GM18870 (cell line): ENCODE data around the gene MND1.

ENCODE experiments used
- ATAC-seq: cut with Tn5 transposase; IDR thresholded peaks from one replicate; pipeline ENCODE4 v1.9.1; 2021; ENCODE audit warnings: moderate library complexity; ENCODE audit not compliant: unreplicated experiment

MND1 gene

DNA sequence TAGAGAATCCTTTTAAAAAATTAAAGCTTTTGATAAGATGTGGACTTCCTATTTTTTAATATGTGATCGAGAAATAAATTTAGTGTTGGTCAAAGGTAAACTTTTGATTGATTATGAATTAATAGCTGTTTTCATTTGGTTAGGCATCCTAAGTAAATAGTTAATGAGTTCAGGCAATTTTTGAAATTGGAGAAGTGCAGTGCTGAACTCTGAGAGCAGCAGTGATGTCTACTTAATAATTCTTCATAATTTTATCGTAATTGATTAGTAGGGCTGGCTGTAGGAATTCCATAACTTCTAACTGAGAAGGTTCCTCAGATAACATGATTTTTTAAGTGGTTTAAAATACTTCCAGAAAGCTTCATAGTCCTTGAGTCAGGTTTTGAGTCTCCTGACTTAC is 1.5 kb downstream of the MND1 start:
- no peak for ATAC-seq

- no peak for ATAC-seq
Observed at GRCh38 chr4:153346563-153346962, 2.1 kb downstream of the MND1 start.

DNA sequence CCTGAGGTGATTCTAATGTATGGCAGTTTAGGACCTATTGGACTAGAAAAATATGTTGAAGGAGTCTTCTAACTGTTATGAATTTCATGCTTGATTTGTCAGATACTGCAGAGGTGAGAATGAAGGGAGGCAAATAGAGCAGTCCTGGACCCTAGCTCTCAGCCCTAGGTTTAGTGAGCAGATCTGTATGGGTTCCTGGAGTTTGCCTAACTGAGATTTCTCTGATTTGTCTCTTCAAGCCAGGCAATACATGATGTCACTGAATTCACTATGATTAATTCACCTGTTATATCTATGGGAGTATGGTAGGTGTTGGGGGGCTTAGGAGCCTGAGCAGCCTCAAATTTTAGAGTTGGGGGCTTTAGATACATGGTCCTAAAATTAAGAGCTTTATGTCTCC is 2.6 kb downstream of the MND1 start:
- ATAC-seq: no peak

DNA sequence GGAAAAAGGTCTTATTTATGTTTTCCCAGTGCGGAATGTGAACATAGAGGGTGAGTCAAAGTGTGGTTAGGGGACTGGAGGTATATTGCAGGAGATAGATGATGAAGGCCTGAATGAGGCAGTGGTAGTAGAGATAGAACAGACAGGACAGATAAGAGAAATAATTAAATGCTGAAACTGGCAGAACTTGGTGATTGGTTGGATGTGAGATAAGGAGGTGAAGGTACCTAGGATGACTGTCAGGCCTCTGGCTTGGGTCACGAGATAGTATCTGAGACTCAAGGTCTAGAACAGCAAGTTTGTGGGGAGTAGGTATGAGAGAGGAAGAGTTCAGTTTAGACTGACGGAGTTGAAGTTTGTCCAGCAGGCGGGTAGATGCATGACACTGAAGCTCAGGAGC is 3.5 kb downstream of the MND1 start:
- no peak for ATAC-seq

- no peak for ATAC-seq
Observed at GRCh38 chr4:153349206-153349805, 4.8 kb downstream of the MND1 start.

DNA sequence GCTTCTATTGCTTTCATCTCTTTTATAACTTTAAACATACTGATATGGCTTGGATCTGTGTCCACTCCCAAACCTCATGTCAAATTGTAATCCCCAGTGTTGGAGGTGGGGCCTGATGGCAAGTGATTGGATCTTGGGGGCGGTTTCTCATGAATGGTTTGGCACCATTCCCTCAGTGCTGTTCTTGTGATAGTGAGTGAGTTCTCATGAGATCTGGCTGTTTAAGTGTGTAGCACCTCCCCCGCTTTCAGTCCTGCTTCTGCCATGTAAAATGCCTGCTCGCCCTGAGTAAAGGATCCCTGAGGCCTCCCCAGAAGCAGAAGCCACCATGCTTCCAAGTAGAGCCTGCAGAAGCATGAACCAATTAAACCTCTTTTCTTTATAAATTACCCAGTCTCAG is 17.7 kb downstream of the MND1 start:
- ATAC-seq: no peak

GRCh38 chr4:153364061-153364460 is 19.6 kb downstream of the MND1 start:
- no peak for ATAC-seq

GRCh38 chr4:153365003-153365402 is 20.5 kb downstream of the MND1 start:
- ATAC-seq: no peak

DNA sequence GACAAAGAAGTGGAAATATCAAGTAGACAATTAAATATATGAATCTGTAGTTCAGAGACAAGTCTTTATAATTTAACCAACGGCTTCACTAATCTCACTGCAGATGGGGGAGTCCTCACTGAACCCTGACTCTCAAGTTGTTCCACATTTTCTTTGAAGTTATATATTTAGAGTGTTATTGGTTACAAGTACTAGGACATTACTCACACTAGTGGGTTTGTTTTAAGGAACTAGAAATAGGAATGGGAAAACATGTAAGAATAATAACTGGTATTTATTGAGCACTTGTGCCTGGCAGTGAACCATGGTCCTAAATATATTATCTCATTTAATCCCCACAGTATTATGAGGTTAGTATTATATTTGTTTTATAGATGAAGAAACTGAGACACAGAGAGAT is 22.0 kb downstream of the MND1 start:
- no peak for ATAC-seq

DNA sequence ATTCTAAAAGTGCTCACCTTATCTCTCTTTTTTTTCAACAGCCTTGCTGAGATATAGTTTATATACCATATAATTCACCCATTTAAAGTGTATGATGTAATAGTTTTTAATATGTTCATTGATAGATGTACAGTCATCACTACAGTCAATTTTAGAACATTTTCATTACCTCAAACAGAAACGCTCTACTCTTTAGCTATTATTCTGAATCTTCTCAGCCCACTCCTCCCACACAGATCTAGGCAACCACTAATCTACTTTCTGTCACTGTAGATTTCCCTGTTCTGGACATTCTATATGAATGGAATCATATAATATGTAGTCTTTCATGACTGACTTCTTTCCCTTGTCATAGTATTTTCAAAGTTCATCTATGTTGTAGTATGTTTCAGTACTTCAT is 22.6 kb downstream of the MND1 start:
- ATAC-seq: no peak

DNA sequence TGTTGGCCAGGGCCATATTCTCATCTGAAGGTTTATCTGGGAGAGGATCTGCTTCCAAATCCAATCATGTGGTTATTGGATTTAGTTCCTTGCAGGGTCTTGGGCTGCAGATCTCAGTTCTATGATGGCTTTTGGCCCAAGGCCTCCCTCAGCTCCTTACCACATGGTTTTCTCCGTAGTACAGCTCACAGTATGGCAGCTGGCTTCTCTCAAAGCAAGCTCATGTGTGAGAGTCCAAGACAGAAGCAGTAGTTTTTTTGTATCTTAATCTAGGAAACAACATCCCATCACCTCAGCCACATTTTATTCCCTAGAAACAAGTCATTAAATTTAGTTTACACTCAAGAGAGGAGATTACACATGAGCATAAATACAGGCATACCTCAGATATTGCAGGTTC is 24.5 kb downstream of the MND1 start:
- ATAC-seq: no peak

- no peak for ATAC-seq
Observed at GRCh38 chr4:153371701-153372234, 27.3 kb downstream of the MND1 start.

GRCh38 chr4:153372967-153373562 is 28.6 kb downstream of the MND1 start:
- no peak for ATAC-seq

DNA sequence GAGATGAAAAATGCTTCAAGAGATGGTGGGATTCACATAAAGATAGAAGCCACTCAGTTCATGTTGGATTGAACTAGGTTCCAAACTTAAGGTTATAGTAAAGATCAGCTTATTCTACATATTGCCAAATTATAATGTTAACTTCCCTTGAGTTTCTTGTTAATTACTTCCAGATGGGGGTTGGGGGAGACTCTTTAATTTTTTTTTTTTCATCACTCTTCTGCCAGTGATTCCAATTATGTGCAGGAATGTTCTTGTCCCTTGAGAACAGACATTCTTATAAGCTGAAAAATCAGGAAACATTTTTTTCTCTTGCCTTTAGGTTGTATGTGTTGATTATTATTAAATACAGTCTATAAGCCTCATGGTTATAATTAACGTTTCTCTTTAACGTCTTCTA is 30.0 kb downstream of the MND1 start:
- ATAC-seq: no peak

DNA sequence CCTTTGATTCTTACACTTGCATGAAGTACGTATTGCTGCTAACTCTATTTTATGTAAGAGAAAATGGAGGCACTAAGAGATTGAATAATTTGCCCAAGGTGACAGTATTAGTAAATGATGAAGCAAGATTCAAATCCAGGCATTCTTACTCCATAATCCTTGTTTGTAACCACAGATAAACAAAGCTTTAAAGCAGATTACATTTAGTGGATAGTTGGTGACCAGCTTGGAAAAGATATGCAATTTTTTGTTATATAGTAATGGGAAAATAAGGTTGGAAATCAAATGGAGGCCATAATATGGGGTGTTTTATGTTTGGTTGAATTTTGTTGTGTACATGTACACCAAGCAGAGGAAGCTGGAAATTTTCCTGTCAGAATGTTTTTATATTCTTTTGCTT is 30.8 kb downstream of the MND1 start:
- ATAC-seq: no peak

GRCh38 chr4:153383131-153383530 is 38.6 kb downstream of the MND1 start:
- ATAC-seq: no peak

DNA sequence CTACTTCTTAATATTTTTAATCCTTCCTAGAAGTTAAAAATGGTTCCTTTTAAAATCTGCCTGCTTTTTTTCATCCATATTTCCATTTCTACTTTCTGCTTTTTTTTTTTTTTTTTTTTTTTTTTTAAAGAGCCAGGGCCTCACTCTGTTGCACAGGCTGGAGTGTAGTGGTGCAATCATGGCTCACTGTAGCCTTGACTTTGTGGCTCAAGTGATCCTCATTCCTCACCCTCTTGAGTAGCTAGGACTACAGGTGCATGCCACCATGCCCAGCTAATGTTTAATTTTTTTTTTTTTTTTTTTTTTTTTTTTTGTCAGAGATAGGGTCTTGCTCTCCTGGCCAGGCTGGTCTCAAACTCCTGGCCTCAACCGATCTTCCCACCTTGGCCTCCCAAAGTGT is 39.7 kb downstream of the MND1 start:
- ATAC-seq: no peak

DNA sequence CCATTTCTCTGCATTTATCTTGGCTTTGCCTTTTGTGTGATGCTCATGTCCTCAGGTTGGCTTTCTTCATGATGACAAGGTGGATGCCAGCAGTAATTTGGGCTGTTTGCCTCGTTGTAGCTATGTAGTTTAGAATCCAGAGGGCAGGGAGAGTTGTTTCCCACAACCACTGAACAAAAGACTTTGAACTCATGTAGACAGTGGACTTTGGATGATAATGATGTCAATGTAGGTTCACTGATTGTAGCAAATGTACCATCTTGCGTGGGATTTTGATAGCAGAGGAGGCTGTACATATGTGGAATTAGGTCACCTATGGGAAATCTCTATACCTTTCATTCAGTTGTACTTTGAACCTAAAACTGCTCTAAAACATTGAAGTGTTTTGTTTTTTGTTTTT is 41.3 kb downstream of the MND1 start:
- ATAC-seq: no peak

- ATAC-seq: no peak
Observed at GRCh38 chr4:153387981-153388380, 43.5 kb downstream of the MND1 start.

DNA sequence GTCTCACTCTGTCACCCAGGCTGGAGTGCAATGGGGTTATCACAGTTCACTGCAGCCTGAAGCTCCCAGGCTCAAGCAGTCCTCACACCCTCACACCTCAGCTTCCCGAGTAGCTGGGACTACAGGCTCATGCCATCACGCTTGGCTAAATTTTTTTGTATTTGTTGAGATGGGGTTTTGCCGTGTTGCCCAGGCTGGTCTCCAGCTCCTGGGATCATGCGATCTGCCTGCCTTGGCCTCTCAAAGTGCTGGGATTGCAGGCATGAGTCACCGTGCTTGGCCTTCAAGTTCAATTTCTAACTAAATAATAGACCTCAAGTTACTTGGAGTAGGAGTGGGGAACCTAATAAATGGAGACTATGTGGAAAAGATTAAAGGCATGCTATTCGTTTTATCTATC is 48.9 kb downstream of the MND1 start:
- ATAC-seq: no peak

- ATAC-seq: no peak
Observed at GRCh38 chr4:153394945-153395344, 50.5 kb downstream of the MND1 start.

DNA sequence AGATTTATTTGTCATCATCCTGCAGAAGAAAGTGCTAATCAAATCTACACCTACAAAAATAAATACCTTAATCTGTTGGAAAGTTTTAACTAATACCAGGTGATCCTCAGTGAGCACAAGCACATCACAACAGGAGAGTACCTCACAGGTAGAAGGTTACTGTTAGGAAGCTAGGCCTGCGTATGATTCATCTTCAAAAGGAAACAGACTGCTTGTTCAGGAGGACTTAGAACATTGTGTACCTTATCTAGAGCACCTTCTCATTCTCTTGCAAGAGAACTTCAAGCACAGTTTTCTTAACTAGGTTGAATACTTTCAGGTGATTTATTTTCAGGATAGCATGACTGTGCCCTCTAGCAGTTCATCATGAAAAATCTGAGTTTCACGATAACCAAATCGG is 54.2 kb downstream of the MND1 start:
- ATAC-seq: no peak

DNA sequence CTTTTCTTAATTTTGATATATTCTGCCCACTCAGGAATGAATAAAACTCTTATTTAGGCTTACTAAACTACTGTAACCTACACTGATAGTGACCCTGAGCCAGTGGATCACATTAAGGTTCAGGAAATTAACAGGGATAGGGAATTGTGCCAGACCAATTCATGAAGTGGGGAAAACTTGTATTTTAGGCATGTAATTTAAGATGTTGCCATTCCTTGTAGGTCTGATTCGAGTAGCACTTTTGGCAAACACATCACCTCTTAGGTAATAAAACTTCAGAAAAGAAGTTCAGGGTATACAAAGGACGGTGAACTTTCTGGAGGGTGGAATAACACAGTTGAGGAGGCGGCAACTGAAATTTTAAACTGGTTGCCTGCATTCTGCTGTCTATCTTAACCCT is 54.9 kb downstream of the MND1 start:
- no peak for ATAC-seq
